ENCODE data around the gene GDNF.
"Not testable (repeated sequence)": the region's sequence is repeated elsewhere in the genome, so short reads cannot be mapped to it uniquely, and the experiment has no call there.

GDNF gene

DNA sequence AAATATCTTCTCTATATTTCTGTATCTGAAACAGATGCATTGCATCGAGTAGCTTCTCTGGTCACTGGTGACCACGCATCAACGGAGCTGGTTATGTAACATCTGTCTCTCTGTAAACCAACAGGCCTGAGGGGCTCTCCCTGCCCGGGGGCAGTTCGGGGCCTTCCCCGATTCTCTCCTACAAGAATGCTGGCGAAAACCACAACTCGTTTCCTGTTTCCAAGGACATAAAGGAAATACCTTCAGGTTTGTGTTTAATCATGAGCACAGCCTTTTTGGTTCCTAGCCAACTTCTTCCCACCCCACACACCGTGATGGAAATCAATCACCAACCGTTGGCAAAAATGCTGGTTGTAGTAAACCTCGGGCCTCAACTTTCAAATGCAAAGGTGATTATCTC, 25.1 kb downstream of the GDNF start:
- FAIRE-seq = no peak

DNA sequence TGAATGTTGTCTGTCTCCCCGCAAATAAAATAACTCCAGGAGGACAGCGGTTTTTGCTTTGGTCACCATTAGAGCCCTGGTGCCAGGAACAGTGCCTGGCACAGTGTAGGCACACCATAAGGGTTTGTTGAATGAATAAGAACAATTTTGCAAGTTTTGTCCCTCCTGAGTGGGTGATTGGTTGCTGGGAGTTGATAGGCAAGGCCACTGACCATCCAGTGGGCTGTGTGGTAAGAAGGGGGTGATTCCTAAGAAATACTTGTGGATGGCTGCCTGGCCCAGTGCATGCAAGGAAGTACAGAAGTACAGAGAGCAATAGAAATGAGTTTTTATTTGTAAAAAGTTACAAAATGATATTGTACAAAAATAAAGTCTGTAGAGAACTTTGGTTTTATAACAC, 27.5 kb downstream of the GDNF start:
- no peak for FAIRE-seq

DNA sequence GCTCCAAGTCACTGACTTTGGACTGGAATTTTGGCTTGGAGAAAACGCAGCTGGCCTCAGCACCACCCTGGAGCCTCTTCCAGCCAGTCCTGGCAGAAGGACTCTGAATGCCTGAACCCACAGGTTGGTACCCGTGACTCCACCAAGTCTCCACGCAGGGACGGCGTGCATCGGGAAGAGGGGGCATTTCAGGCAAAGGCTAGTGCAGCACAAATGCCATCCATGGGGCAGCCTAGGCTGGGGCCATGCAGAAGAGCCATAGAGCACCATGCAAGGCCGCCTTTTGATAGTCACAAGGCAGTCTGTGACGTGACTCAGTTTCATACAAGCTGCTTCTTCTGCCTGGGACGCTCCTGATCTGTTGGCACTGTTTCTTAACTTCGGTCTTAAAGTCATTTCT, 28.0 kb downstream of the GDNF start:
- FAIRE-seq = no peak

DNA sequence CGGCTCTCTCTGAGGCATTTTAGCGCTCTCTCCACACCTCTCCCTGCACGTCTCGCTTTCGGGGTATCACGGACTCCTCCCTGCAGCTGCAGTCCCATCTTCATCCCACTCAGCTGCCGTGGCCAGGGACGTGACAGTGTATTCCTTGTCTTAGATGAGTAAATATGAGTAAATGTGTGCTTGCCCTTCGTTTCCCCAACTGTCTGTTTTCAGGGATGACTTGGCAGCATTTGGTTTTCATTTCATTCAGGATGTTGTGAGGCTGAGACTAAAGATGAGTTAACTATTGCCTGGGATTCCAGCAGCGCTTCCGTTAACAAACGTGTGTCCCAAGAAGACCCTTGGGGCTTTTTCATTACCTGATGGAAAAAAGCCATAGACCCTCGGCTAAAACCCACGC, 29.5 kb downstream of the GDNF start:
- no peak for FAIRE-seq

DNA sequence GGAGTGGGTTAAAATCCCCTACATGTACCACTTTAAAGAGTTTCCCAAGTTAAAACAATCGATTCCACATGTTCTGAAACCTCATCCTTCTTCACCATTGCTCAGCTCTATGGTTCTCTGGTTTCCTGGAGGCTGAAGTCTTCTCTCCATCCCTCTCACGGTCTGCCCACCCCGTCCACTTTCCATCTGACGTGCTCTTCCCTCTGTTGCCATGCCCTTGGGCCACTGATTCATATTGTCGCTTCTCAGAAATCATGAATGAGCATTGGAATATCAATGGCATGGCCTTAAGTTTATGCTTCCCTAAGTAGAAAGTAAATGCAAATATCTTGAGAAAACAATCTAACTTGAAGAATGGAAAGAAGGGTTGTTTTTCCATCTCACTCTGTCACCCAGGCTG, 30.9 kb downstream of the GDNF start:
- no peak for FAIRE-seq

DNA sequence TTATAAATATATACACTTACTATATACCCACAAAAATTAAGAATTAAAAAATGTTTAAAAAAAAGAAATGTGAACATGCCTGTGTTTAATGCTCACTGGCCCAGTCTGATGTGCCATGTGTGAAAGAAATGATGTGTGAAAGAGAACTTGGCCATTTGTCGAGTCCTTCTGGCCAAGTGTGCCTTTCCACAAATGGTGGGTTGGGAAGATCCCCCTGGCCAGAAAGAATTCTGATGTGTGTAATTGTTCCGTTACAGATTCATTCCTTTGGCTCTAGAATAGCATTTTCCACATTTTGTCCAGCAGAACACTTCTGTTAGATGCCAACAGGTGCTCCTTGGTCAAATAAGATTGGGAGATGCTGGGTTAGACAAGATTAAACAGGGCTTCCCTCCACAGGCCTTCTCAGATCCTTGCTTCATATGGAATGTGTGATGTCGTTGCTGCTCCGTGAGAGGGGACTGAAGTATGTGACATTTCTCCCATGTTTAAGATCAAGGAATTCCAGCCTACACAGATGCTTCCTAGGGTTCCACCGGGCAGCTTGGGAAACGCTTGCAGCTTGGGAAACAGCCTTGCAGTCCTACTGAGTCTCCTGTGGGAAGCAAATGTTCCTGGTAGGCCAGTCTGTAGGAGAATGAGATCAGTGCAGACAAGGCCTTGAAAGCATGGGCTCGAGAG, 32.1 kb downstream of the GDNF start:
- FAIRE-seq = no peak

DNA sequence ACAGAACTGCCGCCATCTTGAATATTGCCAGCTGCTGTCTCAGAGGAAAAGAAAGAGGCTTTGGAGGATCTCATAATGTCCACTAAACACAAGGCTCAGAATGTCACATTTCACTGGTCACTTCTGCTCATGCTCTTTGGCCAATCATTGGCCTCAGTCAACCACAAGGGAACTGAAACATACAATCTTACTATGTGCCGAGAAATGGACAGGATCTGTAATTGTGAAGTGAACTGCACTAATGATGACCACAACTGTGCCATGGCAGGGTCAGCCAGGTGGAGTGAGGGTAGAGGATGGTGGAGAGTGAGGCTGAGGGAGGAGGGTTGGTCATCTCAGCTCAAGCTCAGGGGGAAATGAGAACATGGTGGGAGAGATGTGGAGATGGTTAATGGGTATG, 32.8 kb downstream of the GDNF start:
- no peak for FAIRE-seq

DNA sequence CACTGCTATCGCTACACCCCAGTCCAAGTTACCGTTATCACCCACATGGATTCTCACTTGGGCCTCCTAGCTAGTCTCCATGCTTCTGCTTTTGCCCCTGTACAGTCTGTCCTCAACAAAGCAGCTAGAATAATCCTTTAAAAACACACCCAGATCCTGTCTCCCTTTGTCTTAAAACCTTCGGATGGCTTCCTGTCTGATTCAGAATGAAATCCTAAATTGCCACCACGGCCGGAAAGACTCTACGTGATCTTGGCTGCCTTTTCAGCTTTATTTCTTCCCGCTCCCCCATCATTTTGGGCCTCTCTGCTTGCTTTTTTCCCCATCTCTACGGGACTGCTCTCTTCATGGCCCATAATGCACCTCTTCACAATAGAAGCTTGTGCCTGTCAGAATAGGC, 33.4 kb downstream of the GDNF start:
- FAIRE-seq = no peak

DNA sequence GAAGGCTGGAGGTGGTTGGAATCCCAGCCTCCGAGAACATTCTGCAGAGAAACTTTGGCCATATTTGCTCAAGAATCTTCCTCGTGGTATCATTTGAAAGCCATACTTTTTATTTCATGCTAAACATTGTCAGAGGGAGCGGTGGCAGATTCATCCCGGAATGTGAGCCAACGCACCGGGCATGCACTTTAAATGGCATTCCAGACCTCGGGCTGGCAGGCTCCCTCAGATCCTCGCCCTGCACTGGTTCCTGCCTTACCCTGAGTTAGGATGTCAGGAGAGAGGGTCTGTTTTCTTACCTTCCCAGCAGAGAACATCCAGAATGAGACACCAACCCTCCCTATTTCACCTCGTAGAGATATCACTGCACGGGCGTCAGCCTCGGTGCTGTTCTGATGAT, 33.8 kb downstream of the GDNF start:
- no peak for FAIRE-seq

DNA sequence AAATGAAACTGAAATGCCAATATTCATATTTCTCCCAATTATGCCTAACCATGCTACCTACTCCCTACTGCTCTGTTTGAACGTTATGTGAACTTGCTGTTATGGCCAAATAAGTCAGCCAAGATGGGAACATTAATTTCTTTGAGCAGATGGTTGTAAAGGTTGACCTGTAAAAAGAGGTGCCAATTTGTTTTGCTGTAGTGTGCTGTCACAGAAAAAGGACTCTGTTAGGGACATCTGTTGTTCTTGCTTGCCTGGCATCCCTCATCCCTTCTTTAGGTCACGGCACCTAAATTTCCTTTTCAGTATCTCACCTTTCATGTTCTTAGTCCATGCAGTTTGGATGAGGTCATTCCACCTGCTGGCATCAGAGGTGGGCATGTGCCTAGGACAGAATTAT, 35.4 kb downstream of the GDNF start:
- FAIRE-seq = no peak

DNA sequence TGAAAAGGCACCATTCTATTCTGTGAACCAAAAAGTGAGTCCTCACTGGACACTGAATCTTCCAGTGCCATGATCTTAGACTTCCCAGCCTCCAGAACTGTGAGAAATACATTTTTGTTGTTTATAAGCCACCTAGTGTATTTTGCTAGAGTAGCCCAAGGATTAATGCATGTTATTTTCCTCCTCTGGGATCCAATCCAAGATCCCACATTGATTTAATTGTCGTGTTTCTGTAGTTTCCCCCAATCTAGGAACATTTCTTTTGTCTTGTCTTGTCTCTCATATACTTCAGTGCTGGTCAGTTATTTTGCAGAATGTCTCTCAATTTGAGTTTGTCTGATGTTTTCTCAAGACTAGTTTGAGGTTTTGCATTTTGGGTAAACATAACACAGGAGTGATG, 36.4 kb downstream of the GDNF start:
- no peak for FAIRE-seq

DNA sequence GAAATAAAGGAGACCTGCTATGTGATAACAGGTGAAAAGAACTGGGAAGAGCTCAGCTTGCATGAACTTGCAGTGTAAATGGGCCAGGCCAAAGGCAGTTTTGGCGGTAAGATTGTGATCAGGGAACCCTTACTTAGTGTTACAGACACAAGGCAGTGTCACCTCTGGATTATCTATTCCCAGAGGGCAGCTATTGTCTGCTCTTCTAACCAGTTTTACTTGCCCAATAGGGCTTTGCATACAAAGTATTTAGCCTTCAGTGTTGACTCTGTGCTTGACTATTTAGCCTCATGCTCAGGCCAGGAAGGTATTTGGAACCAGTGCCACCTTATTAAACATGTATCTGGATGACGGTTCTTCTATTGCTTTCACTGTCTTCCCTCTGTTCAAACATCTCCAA, 38.3 kb downstream of the GDNF start:
- FAIRE-seq = no peak

DNA sequence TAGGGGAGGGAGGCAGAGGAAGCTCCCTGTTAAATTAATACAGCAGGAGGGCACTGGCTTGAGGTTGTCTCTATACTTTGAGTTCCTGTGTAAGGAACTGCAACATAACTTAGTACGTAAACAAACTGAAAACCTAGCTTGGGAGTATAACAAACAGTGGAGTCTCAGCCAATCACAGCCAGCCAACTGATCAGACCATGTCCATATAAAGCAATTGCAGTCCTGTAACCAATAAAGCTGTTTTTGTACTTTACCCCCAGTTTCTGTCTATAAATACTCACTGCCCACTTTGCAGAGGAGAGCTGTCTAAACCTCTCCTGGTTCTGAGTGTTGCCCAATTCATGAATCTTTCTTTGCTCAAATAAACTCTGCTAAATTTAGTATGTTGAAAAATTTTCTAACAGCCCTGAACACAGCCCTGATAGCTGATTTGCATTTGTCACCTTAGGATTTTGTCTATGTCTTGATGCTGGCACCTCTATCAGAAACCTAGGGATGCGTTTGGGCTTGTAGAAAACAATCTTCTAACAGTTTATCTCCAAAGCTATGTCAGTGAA, 39.9 kb downstream of the GDNF start:
- FAIRE-seq = no peak

DNA sequence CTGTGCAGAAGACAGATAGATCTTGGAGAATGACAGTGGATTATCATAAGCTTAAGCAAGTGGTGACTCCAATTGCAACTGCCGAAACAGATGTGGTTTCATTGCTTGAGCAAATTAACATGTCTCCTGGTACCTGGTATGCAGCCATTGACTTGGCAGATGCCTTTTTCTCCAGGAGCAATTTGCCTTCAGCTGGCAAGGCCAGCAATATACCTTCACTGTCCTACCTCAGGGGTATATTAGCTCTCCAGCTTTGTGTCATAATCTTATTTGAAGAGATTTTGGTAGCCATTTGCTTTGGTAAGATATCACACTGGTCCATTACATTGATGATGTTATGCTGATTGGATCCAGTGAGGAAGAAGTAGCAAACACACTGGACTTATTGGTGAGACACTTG, 43.4 kb downstream of the GDNF start:
- FAIRE-seq = not testable (repeated sequence)

DNA sequence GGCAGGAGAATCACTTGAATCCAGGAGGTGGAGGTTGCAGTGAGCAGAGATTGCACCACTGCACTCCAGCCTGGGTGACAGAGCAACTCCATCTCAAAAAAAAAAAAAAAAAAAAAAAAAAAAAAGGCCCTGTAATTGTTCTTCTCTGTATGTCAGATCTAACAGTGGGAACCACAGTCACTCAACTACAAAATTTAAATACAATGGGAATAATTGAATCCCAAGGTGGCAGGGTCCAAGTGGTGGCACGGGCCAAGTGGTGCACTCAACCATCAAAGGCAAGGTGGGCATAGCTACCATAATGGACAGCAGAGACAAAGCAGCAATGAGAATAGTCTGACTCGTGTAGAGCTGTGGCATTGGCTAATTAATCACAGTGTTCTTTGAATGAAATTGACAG, 44.5 kb downstream of the GDNF start:
- FAIRE-seq = not testable (repeated sequence)

DNA sequence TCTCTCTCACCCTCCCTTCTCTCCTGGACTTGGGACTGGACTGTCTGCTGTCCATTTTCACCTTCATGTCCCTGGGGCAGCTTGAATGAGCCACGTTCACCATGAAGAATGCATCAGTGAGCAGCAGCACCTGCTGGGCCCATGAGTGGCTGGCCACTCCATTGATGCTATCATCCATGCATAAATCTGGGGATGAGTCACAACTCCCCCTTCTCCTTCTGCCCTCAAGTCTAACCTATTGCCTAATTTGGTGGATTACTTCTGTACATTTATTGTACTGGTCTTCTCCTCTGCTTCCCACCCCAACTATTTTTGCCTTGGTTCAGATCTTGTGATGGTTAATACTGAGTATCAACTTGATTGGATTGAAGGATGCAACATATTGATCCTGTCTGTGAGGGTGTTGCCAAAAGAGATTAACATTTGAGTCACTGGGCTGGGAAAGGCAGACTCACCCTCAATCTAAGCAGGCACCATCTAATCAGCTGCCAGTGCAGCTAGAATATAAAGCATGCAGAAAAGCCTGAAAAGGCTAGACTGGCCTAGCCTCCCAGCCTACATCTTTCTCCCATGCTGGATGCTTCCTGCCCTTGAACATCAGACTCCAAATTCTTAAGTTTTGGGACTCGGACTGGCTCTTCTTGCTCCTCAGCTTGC, 46.7 kb downstream of the GDNF start:
- no peak for FAIRE-seq

DNA sequence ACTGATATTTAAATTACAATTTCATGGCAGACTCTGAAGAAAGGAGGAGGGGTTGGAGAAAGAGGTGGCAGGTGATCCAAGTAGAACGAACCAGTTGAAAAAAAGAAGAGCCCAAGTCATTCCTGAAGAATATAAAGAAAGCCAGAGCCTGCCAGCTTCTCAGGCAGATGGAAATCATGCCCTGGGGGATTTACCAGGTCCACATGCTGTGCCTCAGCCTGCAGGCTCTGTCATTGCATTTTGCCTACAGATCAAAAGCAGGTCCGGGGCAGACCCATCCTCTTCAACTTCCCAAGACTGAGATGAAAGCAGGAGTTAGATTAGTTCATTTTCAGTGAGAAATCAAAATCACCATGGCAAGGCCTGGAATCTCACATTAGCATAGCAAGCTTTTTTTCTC, 48.5 kb downstream of the GDNF start:
- no peak for FAIRE-seq

DNA sequence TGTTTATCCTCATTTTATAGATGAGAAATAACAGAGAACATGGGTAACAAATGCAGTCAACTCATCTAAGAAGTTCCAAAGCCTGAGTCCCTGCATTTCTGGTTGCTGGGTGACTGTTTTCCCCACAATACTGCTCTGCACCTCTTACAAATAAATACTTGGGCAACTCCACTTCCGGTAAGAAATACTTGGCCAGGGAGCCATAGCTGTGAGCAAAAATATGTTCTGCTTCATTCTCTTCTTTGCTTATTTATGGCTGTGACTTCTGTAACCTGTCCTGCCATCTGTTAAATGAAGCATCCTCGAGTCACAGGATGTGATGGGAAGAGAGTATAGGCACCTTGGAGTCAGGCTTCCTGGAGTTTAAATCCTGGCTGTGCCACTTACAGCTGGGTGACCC, 49.9 kb downstream of the GDNF start:
- FAIRE-seq = no peak

DNA sequence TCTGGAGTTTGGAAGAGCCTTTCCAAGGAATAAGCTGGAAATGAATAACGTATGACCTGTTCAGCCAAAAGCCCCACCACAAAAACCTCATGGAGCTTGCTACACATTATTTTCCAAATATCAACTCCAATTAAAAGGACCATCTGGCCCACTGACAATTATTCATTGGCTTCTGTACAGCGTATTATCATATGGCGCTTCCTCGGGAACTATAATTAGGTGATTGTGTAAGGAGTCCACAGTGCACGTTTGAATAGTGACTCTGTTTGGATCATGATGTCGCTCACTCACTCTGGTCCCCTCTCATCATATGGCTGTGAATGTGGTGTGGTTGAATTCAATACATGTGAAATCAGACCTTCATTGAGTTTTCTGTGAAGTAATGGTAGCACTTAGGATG, 52.1 kb downstream of the GDNF start:
- FAIRE-seq = no peak

DNA sequence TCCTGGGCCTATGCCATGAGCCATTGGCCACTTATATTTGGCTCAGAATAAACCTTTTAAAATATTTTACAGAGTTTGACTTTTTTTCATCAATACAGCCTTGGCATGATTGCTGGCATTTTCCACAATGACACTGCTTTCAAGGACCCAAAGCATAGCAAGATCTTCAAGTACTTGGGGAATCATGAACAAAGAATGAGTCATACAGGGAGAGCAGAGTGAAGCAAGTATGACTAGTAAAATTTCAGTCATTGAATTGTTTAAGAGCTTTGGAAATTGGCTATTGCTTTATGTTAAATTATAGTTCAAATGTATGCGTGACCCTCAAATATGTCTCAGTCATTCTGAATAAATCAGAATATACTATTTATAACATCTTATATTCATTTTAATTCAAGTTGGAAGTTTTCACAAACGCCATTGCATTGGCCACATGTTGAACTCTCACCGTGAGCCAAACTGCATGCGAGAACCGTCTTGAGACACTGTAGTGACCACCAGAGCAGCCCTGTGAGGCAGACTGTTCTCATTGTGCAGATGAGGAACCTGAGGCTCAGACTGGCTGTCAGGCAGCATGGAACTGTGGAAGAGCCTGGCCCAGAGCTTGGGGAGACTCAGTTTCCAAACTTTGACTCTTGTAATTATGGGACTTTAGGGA, 52.9 kb downstream of the GDNF start:
- no peak for FAIRE-seq

DNA sequence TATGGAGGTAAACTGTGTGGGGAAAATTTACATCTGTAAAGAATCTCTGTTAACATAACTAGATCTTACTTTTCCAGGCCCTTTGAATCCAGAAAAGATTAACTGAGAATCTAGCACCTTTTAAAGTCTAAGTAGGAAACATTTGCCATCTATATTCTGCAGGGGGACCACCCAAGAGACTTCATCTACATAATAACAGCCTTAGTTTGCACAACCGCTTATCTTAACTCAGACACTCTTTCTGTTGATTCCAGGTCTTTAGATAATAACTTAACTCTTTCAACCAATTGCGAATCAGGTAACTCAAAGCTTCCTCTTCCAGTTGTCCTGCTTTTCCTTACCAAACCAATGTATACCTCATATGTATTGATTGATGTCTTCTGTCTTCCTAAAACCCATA, 53.4 kb downstream of the GDNF start:
- FAIRE-seq = no peak

DNA sequence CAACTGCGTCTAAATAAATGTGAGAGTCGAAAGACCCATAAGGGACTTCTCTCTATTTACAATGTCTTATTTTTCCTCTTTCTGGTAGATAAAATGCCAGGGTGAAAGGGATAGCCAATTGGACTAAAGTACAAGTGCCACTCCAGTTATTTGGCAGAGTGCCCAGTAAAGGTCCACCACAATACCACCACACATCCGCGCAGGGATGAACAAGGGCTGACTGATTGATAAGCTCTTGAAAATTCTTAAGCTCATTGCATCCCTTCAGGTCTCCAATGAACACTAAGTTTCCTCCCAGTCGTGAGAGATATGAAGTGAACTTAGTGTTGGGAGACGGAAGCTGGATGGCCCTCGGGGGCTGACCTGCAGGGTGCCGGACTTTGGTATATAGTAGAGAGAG, 58.4 kb downstream of the GDNF start:
- not testable (repeated sequence) for FAIRE-seq

DNA sequence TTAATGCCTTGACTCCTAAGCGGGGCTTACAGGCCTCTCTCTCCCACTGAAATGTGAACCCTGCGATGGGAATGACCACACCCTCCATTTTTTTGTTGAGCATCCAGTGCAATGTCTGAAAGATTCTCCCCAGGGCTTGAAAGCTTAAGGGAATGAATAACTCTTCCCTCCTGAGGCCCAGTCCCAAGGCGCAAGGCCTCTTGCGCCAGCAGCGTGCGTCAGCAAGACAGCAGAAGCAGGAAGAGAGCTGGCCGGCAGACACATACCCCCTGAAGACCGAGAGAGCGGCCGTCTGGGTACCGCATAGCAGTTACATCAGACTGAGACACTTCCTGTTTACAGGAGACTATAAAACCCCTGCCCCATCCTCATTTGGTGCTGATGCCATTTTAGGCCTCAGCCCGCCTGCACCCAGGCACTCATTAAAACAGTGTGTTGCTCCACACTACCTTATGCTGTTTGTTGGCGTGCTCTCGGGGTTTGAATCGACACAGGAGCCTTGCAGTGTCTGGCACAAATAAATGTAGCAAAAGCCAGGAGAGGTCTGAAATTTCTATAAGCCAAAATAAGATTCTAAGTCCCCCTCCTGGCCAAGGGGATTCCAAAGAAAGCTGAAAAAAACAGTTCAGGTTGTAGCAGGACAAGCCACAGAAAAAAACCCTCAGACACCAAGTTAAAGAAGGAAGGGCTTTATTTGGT, 62.3 kb downstream of the GDNF start:
- FAIRE-seq = no peak

DNA sequence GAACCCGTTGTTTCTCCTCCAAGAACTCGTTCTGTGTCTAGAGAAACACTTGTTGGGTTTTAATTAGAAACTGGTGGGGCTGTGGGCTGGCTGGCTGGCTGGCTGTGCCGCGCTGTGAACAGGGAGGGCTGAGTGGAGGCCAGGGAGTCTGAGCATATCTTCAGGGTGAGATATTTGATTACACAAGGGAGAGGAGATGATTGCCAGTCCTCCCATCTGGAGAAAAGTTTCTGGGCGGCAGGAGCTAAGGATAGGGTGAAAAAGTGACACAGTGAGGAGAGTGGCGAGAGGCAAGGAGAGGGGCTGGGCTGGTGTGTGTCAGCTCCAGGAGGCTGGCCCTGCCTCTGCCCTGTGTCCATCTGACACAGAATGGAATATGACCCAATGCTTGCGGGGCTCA, 63.0 kb downstream of the GDNF start:
- no peak for FAIRE-seq
